Activated CD4-positive, alpha-beta T cell treated with anti-CD3 and anti-CD28 coated beads for 4 hours (primary cell): Measurements from ENCODE around the gene APLP2.
"Not testable (repeated sequence)": the region's sequence is repeated elsewhere in the genome, so short reads cannot be mapped to it uniquely, and the experiment has no call there.

ENCODE experiments used
- DNase-seq, 2 donors: peaks; one replicate each; pipeline ENCODE4 v3.0.0-alpha.2; 2020

The APLP2 gene

DNA sequence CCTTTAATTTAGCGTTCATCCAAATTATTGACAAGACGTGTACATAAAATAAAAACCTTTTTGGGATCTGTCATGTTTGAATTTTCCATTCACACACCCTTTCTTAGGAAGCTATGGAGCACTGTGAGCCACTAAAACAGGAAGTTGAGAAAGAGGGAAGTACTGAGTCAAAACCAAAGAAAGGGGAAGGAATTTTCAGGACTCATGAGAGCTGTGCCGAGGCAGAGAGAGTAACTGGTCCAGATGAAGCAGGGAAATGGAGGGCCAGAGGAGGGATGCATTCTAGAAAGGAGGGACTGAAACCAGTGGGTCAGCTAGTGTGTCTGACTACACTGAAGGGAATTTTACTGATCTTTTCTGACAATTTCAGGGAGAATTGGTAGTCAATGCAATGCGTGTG lies 24.9 kb downstream of the APLP2 start:
- no peak for DNase-seq

DNA sequence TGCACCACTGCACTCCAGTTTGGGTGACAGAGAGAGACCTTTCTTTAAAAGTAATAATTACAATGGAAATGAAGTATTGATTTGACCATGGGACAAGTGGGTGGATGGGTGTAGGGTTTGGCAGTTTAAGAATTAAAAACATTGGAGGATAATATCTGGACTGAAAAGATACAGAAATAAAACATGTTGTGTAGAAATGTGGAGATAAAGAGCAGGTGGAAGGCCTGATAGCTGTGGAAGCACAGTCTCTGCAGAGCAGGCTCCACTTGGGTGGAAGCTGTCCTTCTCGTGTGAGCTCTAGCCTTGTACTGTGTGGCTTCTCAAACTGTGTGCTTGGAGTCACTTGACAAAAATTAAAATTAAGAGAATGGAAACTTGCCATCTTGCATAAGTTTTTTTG lies 25.6 kb downstream of the APLP2 start:
- no peak for DNase-seq

DNA sequence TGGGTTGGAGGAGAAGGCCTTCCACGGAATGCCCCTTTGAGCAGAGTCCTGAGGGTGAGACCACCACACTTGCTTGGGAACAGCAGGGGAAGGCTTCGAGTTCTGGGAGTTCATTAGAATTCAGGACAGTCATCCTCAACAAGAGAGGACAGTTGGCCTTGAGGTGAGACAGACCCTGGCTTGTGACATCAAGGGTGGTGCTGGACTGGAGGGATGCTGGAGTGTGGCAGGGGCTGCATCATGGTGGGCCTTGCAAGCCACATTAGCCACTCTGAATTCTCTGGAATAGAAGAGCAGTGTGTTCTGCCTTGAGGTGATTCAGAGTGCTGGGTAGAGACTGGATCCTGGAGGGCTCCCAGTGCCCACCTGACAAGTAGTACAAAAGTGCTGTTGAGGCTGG lies 26.3 kb downstream of the APLP2 start:
- DNase-seq = no peak

DNA sequence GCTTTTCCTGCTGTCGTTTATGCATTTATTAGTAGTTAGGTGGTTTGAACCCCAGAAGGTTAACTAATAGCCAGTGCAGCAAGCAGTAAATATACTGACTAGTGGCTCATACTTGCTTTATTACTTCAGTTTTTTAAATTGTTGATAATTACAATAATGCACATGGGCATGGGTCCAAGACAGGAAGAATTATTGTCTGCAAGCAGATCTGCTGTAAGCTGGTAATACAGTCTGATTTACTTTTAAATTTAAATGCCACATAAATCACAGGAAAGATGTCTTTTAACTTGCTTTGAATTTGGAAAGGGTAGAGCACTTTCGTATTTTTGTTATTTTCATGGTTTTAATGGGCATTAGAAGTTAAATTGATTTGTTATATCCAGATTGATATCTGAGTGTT lies 27.1 kb downstream of the APLP2 start:
- DNase-seq = no peak

DNA sequence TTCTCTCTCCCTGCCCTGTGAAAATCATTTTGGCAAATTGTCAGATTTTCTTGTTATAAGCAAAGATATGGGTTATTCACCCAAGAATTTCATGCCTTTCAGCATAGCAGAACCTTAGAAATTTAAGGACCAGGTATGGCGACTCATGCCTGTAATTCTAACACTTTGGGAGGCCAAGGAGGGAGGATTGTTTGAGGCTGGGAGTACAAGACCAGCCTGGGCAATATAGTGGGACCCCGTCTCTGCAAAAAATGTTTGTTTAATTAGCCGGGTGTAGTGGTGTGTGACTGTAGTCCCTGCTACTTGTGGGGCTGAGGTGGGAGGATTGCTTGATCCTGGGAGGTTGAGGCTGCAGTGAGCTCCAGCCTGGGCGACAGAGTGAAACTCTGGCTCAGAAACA lies 27.6 kb downstream of the APLP2 start:
- DNase-seq = no peak

DNA sequence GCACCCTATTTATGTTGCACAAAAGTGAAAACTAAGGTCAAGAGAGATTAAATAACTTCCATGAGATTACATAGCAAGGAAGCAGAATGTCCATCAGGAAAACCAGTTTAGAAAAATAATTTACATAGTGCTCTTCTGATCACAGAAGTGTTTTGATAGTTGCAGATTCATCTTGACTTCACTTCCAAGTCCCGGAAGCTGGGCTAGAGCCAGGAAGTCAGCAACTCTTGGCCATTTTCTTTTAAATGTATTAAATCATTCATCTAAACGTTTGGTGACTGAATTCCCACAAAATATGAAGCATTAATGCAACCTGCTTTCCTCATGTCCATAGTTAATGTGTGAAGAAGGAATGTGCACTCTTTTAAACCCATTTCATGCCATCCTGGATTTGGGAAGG lies 29.7 kb downstream of the APLP2 start:
- DNase-seq = no peak

DNA sequence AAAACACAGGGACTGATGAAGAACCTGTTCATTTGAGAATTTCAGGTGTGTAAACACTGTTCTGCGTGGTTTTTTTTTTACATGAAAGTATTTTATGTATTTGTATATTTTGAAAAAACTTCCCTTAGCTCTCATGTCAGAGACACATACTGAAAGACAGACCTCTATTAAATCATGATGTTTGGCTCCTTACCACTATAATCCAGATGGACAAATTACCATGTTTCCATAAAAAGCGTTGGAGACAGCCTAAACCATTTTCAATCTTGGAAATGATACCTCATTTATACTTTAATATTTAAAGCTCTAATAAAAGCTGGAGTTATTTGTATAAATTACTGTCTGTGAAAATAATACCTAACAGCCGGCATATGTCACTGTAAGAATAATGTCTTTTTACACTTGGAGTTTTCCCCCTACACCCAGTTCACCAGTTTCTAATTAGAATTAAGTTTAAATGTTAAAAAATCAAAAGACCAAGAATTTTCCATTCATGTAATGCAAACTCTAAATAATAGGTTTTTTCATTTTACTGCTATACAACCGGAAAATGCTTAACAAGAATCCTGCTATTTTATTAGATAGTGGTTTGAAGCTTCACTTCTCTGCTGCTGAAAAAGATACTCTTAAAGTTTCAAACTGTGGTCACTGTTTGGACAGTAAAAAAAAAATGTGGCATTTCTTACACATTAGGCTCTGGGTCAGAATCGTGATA lies 30.8 kb downstream of the APLP2 start:
- no peak for DNase-seq

DNA sequence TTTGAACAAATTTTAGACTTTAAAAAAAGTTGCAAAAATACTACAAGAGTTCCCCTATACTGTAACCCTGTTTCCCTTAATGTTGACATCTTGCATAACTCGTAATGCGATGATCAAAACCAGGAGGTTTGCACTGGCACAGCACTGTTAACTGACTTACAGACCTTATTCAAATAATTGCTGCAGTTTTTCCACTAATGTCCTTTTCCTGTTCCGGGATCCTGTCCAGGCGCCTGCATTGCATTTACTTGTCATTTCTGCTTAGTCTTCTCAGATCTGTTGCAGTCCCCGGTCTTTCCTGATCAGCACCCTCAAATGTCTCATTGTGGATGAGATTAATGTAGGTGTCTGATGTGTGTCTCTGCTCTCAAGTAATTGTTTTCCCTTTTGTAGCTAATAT lies 32.0 kb downstream of the APLP2 start:
- no peak for DNase-seq

DNA sequence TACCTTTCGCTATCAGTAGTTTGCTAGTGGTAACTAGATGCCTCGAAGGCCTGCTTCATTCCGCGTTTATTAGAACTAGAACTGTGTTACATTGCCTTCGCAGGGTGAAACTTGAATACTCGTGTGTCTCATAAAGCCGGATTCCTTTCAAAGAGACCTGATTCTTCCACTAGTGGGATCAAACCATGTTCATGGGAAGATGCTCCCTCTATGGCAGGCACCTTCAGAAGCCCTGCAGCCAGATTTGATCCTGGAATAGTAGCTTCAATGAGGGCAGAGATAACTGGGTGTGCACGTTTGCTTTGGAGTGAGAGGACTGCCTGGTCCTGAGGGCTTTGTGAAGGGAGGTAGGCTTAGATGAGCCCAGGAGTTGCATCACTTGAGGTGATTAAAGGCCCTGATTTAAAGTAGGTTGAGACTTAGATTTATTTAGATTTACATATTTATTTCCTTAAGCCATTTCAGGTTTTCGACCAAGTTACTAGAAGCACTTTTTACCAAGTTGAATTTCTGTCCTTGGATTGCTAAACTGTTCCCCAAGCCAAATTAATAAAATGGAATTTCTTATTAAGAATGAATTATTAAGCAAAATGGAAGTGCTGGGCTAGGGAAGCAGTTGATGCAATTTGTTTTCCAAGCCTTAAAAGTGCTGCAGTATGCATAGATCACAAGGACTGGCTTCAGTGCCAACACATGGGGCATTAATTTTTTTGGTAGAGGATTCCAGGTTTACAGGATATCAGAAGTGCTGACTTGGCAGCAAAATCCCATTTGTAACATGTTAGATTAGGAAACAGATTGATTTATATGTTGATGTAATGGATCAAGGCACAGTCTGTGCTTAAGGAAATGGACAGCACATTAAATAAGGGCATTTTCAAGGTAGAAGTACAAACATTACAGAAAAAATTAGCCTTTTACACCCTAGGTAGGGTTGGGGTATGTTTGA lies 32.9 kb downstream of the APLP2 start:
- DNase-seq = no peak

DNA sequence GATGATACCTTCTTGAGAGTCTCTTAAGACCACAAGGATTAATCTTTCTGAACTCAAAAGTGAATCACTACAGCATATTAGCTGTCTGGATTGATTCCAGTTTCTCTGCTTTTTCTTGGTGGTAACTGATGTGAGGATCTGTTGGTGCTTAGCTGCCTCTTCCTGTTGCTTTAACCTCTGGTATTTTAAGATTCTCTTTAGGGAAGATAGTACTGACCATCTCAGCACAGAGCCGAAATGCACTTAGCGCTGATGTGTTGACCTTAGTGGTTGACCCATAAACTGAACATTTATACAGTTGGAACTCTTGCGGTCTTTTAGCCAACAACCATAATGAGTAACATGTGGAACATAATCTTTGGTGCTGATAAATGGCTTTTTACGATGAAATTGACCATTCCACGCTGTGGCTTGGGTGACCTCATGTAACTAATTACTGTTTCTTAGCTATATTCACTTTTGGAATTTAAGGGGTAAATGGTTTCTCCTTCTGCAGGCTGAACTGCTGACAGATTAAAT lies 33.7 kb downstream of the APLP2 start:
- DNase-seq = no peak

DNA sequence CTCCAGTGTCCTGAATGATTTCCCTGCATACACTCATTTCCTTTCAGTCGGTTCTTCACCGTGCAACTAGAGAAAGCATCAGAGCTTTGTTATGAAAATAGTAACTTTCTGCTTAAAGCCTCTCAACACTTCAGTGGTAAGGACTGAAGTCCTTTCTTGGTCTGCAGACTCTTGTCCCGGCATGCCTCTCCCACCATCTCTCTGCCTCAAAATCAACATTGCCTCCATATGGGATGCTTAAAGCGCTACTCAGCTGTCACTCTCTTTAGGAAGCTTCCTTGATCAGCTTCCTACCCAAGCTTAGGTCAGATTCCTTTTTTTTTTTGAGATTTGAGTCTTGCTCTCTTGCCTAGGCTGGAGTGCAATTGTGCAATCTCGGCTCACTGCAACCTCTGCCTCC lies 36.7 kb downstream of the APLP2 start:
- no peak for DNase-seq

DNA sequence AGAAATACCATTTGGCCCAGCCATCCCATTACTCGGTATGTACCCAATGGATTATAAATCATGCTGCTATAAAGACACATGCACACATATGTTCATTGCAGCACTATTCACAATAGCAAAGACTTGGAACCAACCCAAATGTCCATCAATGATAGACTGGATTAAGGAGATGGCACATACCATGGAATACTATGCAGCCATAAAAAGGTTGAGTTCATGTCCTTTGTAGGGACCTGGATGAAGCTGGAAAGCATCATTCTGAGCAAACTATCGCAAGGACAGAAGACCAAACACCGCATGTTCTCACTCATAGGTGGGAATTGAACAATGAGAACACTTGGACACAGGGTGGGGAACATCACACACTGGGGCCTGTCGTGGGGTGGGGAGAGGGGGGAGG lies 39.0 kb downstream of the APLP2 start:
- DNase-seq = not testable (repeated sequence)

DNA sequence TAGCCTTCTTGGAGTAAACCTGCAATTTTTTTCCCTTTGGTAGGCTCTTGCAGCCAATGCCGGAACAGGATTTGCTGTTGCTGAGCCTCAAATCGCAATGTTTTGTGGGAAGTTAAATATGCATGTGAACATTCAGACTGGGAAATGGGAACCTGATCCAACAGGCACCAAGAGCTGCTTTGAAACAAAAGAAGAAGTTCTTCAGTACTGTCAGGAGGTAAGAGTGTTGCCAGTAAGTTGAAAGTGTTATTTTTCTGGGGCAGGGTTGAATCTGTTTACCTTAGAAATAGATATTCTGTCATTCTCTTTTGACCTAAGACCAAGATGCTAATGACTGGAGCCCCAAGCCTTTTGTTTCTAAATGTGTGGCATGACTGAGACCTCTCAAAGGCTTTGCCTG lies 39.7 kb downstream of the APLP2 start:
- DNase-seq = no peak

DNA sequence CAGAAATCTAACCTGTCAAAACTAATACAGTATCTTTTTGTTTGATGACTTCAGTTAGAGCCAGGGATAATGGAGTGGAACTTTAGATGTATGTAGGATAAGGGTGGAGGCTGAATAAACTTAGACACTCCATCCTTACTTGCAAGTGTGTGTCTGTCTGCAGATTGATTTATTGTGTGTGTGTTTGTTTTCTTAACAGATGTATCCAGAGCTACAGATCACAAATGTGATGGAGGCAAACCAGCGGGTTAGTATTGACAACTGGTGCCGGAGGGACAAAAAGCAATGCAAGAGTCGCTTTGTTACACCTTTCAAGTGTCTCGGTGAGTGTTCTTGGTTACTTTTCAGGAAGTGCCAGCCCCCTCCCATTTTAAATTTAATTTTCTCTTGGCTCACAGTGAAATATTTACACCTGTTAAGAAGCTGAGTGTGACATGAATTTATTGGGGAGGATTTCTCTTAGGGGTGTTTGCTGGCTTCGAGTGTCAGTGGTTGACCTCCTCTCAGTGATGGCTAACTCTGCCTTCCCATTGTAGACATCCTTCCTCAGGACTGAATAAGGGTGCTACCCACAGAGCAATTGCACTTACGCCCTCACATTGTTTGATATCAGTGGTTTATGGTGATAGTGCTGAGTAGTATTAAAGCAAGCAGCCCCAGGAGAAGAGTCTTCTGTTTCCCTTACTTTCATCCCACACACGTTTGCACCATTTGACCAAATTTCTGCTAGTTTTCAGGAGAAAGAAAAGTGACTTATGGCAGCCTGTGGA lies 40.8 kb downstream of the APLP2 start:
- no peak for DNase-seq

DNA sequence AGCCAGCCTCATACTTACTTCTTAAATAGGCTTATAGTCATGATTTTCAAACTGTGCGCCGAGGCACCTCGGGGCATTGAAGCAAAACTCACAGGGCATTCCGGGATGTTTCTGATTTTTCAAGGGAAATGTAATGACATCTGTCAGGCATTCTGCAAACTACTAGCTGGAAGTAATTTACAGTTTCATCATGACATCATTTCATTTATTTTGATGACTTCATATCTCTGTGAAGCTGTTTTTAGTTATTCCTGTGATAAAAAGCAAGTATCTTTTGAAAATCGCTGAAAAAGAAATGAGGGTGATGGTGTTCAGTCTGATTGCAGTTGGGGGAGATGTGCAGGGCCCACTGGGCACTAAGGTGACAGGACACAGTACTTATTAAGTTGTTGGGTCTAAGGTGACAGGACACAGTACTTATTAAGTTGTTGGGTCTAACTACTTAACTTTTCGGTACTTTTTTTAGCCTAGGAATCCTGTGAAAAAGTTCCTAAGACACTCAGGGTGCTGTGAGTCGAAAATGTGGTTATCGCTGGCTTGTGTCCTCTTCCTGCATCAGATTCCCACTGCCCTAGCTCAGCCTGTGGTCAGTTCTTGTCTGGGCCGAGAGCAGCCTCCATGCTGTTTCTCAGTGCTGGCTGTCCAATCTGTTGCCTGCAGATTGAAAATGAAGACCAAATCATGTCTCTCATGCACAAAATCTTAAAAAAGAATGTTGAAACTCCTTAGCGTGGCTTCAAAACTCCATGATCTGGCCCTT lies 42.6 kb downstream of the APLP2 start:
- no peak for DNase-seq

DNA sequence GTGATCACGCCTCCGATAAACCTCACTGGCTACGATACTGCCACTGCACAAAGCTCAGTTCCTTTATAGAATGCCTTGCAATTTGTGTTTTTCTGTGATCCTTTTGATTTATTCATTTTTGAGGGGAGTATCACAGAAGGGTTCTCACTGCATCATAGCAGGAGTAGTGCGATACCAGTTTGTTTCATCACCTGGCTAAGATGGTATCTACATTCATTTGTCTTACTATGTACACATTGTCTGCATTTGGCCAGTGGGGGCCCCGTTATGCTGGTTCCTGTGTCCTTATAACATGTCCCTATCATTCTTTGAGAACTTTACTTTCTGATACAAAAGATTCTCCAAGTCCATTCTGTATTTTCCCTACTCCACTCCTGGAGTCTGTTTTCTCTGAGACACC lies 44.6 kb downstream of the APLP2 start:
- no peak for DNase-seq

DNA sequence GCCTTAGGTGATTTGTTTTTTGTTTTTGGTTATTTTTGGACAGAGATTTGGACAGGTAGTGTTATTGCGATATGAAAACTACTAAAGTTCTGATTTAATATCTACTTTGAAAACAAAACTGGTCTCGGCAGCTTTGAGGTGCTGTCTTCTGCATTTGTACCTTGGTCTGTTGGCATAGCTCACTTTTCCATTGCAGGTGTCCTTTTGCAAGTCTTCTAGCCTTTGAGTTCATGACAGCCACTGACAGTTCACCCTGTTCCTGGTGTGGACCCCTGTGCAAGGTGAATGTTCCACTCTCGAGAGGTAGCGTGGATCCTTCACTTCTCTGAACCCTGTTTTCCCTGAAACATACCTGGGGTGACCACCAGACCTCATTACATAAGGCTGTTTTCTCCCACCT lies 45.0 kb downstream of the APLP2 start:
- no peak for DNase-seq

DNA sequence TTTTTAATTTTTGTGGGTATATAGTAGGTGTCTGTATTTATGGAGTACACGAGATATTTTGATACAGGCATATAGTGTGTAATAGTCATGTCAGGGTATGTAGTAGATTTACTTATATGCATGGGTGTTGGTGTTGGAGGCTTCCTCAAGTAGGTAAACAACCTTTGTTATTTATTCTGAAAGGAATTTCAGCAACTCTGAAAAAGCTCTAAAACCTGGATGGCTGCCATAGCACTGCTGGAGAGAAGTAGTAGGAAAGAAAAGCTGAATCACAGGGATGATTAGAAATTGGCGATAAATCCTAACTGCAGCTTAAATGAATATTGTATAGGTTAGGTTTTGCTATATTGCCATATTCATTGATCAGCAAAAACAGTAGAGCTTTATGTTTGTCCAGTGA lies 45.5 kb downstream of the APLP2 start:
- DNase-seq = no peak

DNA sequence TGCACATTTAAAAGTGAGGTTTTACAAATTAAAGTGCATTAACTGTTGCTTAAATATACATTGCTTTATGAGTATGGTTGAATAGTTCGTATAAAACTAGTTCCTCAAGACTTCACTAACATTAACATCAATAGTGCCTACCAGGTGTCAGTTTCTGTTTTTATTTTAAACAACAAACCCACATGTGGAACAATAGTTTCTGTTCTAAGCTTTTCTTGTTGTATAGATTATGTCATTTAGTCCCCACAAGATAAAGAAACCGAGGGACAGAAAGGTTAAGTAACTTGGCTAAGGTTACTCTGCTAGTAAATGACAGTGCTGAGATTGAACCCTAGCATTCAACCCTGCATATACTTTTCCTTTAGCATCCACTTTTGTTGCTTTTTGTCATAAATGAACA lies 48.5 kb downstream of the APLP2 start:
- DNase-seq = no peak

DNA sequence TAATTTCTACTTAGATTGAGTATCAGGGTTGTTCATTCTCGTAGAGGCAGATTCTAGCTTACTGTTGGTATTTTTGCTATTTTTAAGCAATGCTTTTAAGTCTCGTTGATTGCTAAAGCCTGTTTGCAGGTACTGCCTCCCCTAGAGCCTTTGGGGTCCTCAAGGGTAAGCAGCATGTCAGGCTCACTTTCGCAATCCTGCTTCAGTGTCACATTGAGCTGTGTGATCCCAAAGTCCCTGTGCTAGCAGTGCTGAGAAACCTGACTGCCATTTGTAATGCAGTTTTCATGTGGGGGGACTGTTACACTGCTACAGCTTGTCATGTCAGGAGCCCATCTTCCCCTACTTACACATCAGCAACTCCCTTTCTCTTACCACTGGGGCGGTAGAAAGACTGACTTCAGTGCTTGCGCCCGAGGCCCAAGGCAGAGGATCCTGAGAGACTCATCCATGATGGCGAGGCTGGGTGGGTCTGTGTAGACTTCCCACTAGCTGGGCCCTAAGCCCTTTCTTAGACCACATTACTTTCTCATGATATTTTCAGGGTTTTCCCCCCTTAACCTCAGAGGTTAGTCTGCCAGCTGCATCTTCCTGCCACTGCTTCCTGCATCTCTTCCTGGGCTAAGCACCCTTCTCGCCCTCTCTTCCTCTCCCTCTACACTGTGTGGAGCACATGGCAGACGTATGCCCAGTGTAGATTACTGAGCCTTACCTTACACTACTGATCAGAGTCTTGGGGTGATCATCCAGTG lies 49.1 kb downstream of the APLP2 start:
- DNase-seq = peak in 1 of 2 donors; percentile 6

DNA sequence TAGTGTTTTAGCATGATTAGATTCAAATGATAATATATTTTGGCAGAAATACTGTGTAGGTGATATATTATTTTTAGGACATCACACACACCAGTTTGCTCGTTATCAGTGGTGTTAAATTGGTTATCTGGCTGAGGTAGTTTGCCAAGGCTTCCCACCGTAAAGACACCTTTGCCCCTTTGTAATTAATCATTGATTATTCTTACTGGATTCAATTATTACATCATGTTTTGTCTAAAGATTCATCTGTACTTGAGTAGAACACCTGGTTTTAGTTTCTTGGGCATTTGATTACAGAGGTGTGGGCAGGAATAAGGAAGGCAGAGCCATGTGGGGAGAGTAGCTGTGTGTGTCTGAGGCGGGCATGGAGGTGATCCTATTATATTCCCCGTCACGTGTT lies 50.4 kb downstream of the APLP2 start:
- no peak for DNase-seq

DNA sequence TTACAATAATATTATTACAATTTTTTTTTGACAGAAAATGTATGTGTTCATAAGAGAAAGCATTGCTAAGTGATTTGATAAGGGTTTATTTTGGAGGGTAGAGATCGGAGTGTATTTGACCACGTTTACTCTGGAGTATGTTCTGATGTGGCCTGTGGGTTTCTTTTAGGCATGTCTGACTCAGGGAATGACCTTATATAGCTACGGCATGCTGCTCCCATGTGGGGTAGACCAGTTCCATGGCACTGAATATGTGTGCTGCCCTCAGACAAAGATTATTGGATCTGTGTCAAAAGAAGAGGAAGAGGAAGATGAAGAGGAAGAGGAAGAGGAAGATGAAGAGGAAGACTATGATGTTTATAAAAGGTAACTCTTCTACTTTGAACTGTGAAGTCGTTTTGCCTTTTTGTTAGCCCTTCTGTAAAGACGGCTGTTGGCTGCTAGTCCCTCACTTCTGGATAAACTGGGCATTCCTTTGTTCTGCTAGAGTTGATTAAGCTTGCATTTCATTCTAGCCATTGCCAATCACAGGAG lies 51.8 kb downstream of the APLP2 start:
- no peak for DNase-seq
